Mesenchymal stem cell (in vitro differentiated cells and primary cell): ENCODE results near the gene POLDIP2.
"Not testable (repeated sequence)": the region's sequence is repeated elsewhere in the genome, so short reads cannot be mapped to it uniquely, and the experiment has no call there.

Source experiments
- DNase-seq: peaks from one replicate; pipeline ENCODE4 v3.0.0-alpha.2; 2013
- H2AFZ ChIP-seq: one replicate; pipeline ENCODE4 v1.6.1; 2013; ENCODE audit warnings: low read depth, mild to moderate bottlenecking, control low read depth, inconsistent platforms, low read length, moderate library complexity
- H2AK5ac ChIP-seq: 2 replicates; pipeline ENCODE4 v1.6.1; 2013; ENCODE audit warnings: low read length, moderate library complexity, mild to moderate bottlenecking, inconsistent platforms; ENCODE audit not compliant: severe bottlenecking
- H2BK120ac ChIP-seq: one replicate; pipeline ENCODE4 v1.6.1; 2013; ENCODE audit warnings: low read depth, mild to moderate bottlenecking, inconsistent platforms, low read length, moderate library complexity
- H2BK12ac ChIP-seq, 2 experiments: one replicate each; pipeline ENCODE4 v1.6.1; 2013; ENCODE audit warnings: inconsistent platforms in 2 of 2, low read length in 2 of 2, mild to moderate bottlenecking in 2 of 2, moderate library complexity in 2 of 2, control low read depth in 1 of 2
- H2BK15ac ChIP-seq: one replicate; pipeline ENCODE4 v1.6.1; 2013; ENCODE audit warnings: mild to moderate bottlenecking, low read depth, inconsistent platforms; ENCODE audit not compliant: poor library complexity, severe bottlenecking
- H2BK5ac ChIP-seq: 2 replicates; pipeline ENCODE4 v1.6.1; 2013; ENCODE audit warnings: low read depth, mild to moderate bottlenecking, low read length, control low read depth, inconsistent platforms; ENCODE audit not compliant: poor library complexity, severe bottlenecking
- H3K14ac ChIP-seq, 2 experiments: one replicate each; pipeline ENCODE4 v1.6.1; 2013; ENCODE audit warnings: inconsistent platforms in 2 of 2, low read length in 2 of 2, control low read depth in 1 of 2, mild to moderate bottlenecking in 1 of 2, moderate library complexity in 1 of 2
- H3K18ac ChIP-seq, 2 experiments: one replicate each; pipeline ENCODE4 v1.6.1; 2013; ENCODE audit warnings: inconsistent platforms in 2 of 2, low read length in 2 of 2, control low read depth in 1 of 2, low read depth in 1 of 2, mild to moderate bottlenecking in 1 of 2
- H3K23ac ChIP-seq, 2 experiments: one replicate each; pipeline ENCODE4 v1.6.1; 2013; ENCODE audit warnings: inconsistent platforms in 2 of 2, low read length in 2 of 2, mild to moderate bottlenecking in 2 of 2, moderate library complexity in 2 of 2, control low read depth in 1 of 2
- H3K27ac ChIP-seq: 2 replicates; pipeline ENCODE4 v1.5.1; 2013; ENCODE audit warnings: mild to moderate bottlenecking, moderate library complexity, low read length, control low read depth, inconsistent platforms; ENCODE audit not compliant: poor library complexity, severe bottlenecking
- H3K27me3 ChIP-seq, 2 experiments: 2 replicates each; pipeline versions ENCODE4 v1.6.1 to v1.7.0; 2013; ENCODE audit warnings: low read length in 2 of 2, mild to moderate bottlenecking in 2 of 2, moderate library complexity in 2 of 2, control low read depth in 1 of 2, inconsistent platforms in 1 of 2; ENCODE audit not compliant: control insufficient read depth in 1 of 2, insufficient read depth in 1 of 2
- H3K36me3 ChIP-seq, 2 experiments: 2 replicates each; pipeline versions ENCODE4 v1.6.1 to v1.7.0; 2013; ENCODE audit warnings: low read length in 2 of 2, control low read depth in 1 of 2, inconsistent platforms in 1 of 2, low read depth in 1 of 2, mild to moderate bottlenecking in 1 of 2; ENCODE audit not compliant: insufficient read depth in 2 of 2, control insufficient read depth in 1 of 2
- H3K4ac ChIP-seq, 2 experiments: one replicate each; pipeline ENCODE4 v1.6.1; 2013; ENCODE audit warnings: inconsistent platforms in 2 of 2, low read length in 2 of 2, mild to moderate bottlenecking in 2 of 2, moderate library complexity in 2 of 2, control low read depth in 1 of 2, low read depth in 1 of 2
- H3K4me1 ChIP-seq: 2 replicates; pipeline ENCODE4 v1.6.1; 2013; ENCODE audit warnings: low read depth, low read length, control low read depth; ENCODE audit not compliant: control insufficient read depth, insufficient read depth
- H3K4me2 ChIP-seq: 2 replicates; pipeline ENCODE4 v1.6.1; 2013; ENCODE audit warnings: low read length, mild to moderate bottlenecking, inconsistent platforms; ENCODE audit not compliant: poor library complexity, severe bottlenecking
- H3K4me3 ChIP-seq, 2 experiments: 2 replicates each; pipeline versions ENCODE4 v1.5.1 to v1.7.0; 2013; ENCODE audit warnings: low read length in 2 of 2, mild to moderate bottlenecking in 2 of 2, control low read depth in 1 of 2, low read depth in 1 of 2; ENCODE audit not compliant: insufficient read depth in 1 of 2
- H3K79me1 ChIP-seq: replicated peaks from 2 replicates; pipeline ENCODE4 v1.6.1; 2013; ENCODE audit warnings: mild to moderate bottlenecking, control low read depth, low read length, inconsistent platforms; ENCODE audit not compliant: poor library complexity, severe bottlenecking
- H3K9ac ChIP-seq: 2 replicates; pipeline ENCODE4 v1.7.0; 2013; ENCODE audit warnings: mild to moderate bottlenecking, low read length, moderate library complexity
- H3K9me3 ChIP-seq: 2 replicates; pipeline ENCODE4 v1.7.0; 2013; ENCODE audit warnings: mild to moderate bottlenecking, low read length; ENCODE audit not compliant: control insufficient read depth
- H4K8ac ChIP-seq: one replicate; pipeline ENCODE4 v1.6.1; 2013; ENCODE audit warnings: inconsistent platforms, mild to moderate bottlenecking, low read length, moderate library complexity
- H4K91ac ChIP-seq: one replicate; pipeline ENCODE4 v1.6.1; 2013; ENCODE audit warnings: mild to moderate bottlenecking, low read length, inconsistent platforms
- WGBS: methylation state at CpG from one replicate; pipeline ENCODE4 v1.1.7; 2013; ENCODE audit warnings: mixed read lengths; 5-methylcytosine and 5-hydroxymethylcytosine counted together

POLDIP2 gene

DNA sequence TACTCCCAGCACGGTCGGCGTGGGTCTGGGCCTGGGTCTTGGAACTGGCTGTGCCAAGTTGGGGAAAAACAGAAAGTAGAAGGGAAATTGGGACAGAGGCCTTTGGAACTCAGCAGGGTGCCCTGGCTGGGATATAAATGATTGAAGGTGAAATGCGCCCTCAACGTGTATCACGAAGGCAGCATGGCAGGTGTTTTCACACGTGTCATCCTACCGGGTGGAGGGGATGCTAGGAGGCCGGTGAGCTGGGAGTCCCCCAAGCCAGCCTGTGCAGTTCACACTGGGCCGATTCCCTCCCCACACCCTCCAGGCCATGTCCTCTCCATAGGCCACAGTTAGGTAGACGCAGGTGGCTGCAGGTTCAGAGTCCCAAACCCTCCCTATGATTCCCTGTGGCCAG lies 15.8 kb downstream of the POLDIP2 start:
- 96% methylated on average over 11 of the region's 11 CpGs for WGBS
- Histone ChIP-seq H3K9me3 (no peaks in the 10 kb centered on the region), H3K36me3 (peaks cover 70 to 74% of the 10 kb centered on the region in 2 experiments), H4K91ac (no peak overlapping the region), H2BK120ac (no peak overlapping the region), H3K27ac (no peak overlapping the region), H2BK15ac (no peak overlapping the region), H3K4me3 (peak overlapping the region in 1 of 2 experiments; percentile 2), H2AFZ (no peak overlapping the region), H2AK5ac (no peak overlapping the region), H2BK12ac (no peak overlapping the region), H3K18ac (no peak overlapping the region), H3K4ac (no peak overlapping the region), H3K4me1 (peaks cover 16% of the 10 kb centered on the region), H2BK5ac (no peak overlapping the region), H3K27me3 (no peaks in the 10 kb centered on the region), H3K79me1 (peaks cover 40% of the 10 kb centered on the region), H3K4me2 (no peak overlapping the region), H3K9ac (no peak overlapping the region), H3K23ac (no peak overlapping the region), H4K8ac (no peak overlapping the region), H3K14ac (no peak overlapping the region)
- DNase-seq: no peak

DNA sequence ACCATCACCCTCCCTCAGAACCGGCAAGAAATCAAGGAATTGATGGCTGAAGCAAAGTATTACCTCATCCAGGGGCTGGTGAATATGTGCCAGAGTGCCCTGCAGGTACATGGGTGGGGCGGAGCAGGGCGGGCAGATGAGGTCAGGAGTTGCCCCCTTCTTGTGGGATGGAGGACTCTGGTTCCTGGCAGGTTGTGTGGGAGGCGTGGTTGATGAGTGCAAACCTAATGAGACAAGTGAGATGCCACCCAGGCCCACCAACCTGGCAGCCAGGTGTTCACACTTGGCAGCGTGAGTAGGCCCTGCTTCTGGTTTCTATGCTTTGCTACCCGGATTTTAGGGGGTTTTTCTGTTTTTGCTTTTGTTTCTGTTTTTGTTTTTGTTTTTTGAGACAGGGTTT lies 17.0 kb downstream of the POLDIP2 start:
- H2BK15ac ChIP-seq: no peak overlapping the region
- H3K79me1 ChIP-seq: peaks cover 38% of the 10 kb centered on the region
- H2BK5ac ChIP-seq: no peak overlapping the region
- no peak overlapping the region for H3K4me2 ChIP-seq
- no peak overlapping the region for H4K8ac ChIP-seq
- no peak overlapping the region for H3K4me3 ChIP-seq
- no peak overlapping the region for H3K27ac ChIP-seq
- WGBS: 93% methylated on average over 6 of the region's 6 CpGs
- H3K9me3 ChIP-seq: no peaks in the 10 kb centered on the region
- peaks cover 63 to 64% of the 10 kb centered on the region in 2 experiments for H3K36me3 ChIP-seq
- no peak for DNase-seq
- H2AFZ ChIP-seq: no peak overlapping the region
- H3K4ac ChIP-seq: no peak overlapping the region
- H3K27me3 ChIP-seq: no peaks in the 10 kb centered on the region
- H3K18ac ChIP-seq: no peak overlapping the region
- H3K4me1 ChIP-seq: peaks cover 14% of the 10 kb centered on the region
- H4K91ac ChIP-seq: no peak overlapping the region
- H2AK5ac ChIP-seq: no peak overlapping the region
- H3K23ac ChIP-seq: no peak overlapping the region
- H2BK12ac ChIP-seq: no peak overlapping the region
- no peak overlapping the region for H2BK120ac ChIP-seq
- no peak overlapping the region for H3K14ac ChIP-seq
- no peak overlapping the region for H3K9ac ChIP-seq

DNA sequence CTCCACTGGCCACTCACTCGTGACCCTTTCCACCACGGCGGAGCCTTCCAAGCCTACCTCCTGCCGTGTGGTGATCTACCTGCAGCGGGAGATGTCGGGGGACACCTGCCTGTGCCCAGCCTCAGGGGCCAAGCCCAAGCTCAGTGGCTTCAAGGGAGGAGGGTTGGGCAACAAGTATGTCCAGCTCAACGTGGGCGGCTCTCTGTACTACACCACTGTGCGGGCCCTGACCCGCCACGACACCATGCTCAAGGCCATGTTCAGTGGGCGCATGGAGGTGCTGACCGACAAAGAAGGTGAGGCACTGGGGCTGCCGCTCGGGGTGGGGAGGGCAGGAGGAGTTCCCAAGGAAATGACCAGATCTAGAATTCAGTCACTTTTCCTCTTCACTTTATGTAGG lies 17.9 kb downstream of the POLDIP2 start:
- Histone ChIP-seq H4K8ac (peak overlapping the region; percentile 40), H3K4ac (no peak overlapping the region), H2BK5ac (no peak overlapping the region), H3K27me3 (no peaks in the 10 kb centered on the region), H2AK5ac (no peak overlapping the region), H3K27ac (no peak overlapping the region), H2AFZ (no peak overlapping the region), H2BK15ac (no peak overlapping the region), H3K4me2 (no peak overlapping the region), H3K18ac (no peak overlapping the region), H3K79me1 (peaks cover 43% of the 10 kb centered on the region), H3K9ac (no peak overlapping the region), H2BK120ac (no peak overlapping the region), H3K9me3 (no peaks in the 10 kb centered on the region), H3K23ac (no peak overlapping the region), H3K4me1 (peaks cover 15% of the 10 kb centered on the region), H3K4me3 (no peak overlapping the region), H4K91ac (no peak overlapping the region), H3K36me3 (peaks cover 54 to 56% of the 10 kb centered on the region in 2 experiments), H3K14ac (no peak overlapping the region), H2BK12ac (no peak overlapping the region)
- no peak for DNase-seq
- 96% methylated on average over 15 of the region's 15 CpGs for whole genome bisulfite sequencing

DNA sequence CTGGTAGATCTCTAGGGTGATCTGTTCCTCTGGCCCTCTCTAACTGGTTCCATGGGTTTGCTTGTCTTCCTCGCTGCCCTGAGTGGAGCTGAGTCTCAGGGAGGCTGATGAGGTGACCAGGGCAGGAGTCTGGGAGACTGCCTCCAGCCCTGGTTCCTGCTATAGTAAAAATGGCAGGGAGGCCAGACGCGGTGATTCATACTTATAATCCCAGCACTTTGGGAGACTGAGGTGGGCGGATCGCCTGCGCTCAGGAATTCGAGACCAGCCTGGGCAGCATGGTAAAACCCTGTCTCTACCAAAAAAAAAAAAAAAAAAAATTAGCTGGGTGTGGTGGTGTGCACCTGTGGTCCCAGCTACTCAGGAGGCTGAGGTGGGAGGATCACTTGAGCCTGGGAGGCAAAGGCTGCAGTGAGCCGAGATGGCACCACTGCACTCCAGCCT lies 18.5 kb downstream of the POLDIP2 start:
- H3K9me3 ChIP-seq, H3K4me2 ChIP-seq, H2BK120ac ChIP-seq, DNase-seq, H3K14ac ChIP-seq, H2BK5ac ChIP-seq, H2AFZ ChIP-seq, H3K23ac ChIP-seq, H3K27me3 ChIP-seq, H3K4me3 ChIP-seq: not testable (repeated sequence)
- 95% methylated on average over 4 of the region's 8 CpGs for WGBS
- H3K4me1 ChIP-seq: peaks cover 21% of the 10 kb centered on the region
- peak overlapping the region in 1 of 2 experiments; percentile 37 for H3K18ac ChIP-seq
- H4K91ac ChIP-seq: peak overlapping the region; percentile 58
- H3K79me1 ChIP-seq: peaks cover 46% of the 10 kb centered on the region
- peak overlapping the region; percentile 19 to 30 for H2BK12ac ChIP-seq
- H3K4ac ChIP-seq: peak overlapping the region; percentile 15 to 68
- peak overlapping the region; percentile 41 for H2AK5ac ChIP-seq
- H3K36me3 ChIP-seq: peaks cover 47 to 50% of the 10 kb centered on the region in 2 experiments
- peak overlapping the region; percentile 21 for H3K27ac ChIP-seq
- H2BK15ac ChIP-seq: peak overlapping the region; percentile 34
- H4K8ac ChIP-seq: peak overlapping the region; percentile 84
- peak overlapping the region; percentile 33 for H3K9ac ChIP-seq
